Large intestine (tissue), 3 donors: ENCODE data around the gene SLC40A1. TPM values are rescaled to one million over a fixed set of nuclear protein-coding genes. Genes with fewer than 3 reads are reported as not detected.

ENCODE experiments used
- DNase-seq, 2 donors: peaks; one replicate each; pipeline versions ENCODE4 v3.0.0 to v3.0.0-alpha.2; 2013
- H3K27ac ChIP-seq: one replicate; pipeline ENCODE4 v1.5.1; 2013; ENCODE audit warnings: low read length
- H3K27me3 ChIP-seq: 2 replicates; pipeline ENCODE4 v1.6.1; 2013; ENCODE audit warnings: low read length; ENCODE audit not compliant: control insufficient read depth, insufficient read depth
- H3K36me3 ChIP-seq: 2 replicates; pipeline ENCODE4 v1.6.1; 2013; ENCODE audit warnings: low read length; ENCODE audit not compliant: control insufficient read depth, insufficient read depth
- H3K4me1 ChIP-seq: one replicate; pipeline ENCODE4 v1.6.1; 2013; ENCODE audit warnings: low read length; ENCODE audit not compliant: control insufficient read depth, insufficient read depth
- H3K4me3 ChIP-seq: one replicate; pipeline ENCODE4 v1.5.1; 2013; ENCODE audit warnings: low read length
- H3K9me3 ChIP-seq: one replicate; pipeline ENCODE4 v1.6.1; 2013; ENCODE audit warnings: mild to moderate bottlenecking, low read depth, low read length, moderate library complexity; ENCODE audit not compliant: control insufficient read depth
- WGBS: methylation state at CpG from one replicate; pipeline ENCODE4 v1.1.5; 2013; ENCODE audit warnings: low lambda C conversion rate; ENCODE audit not compliant: insufficient coverage; 5-methylcytosine and 5-hydroxymethylcytosine counted together
- polyA plus RNA-seq: library from polyadenylated mRNA; unstranded; fragments of 120-200 nt; gene quantifications from one replicate; pipeline ENCODE4 v1.2.1, GENCODE V29; 2013

SLC40A1 gene
- polyA plus RNA-seq, 1 donor: 304 TPM

DNA sequence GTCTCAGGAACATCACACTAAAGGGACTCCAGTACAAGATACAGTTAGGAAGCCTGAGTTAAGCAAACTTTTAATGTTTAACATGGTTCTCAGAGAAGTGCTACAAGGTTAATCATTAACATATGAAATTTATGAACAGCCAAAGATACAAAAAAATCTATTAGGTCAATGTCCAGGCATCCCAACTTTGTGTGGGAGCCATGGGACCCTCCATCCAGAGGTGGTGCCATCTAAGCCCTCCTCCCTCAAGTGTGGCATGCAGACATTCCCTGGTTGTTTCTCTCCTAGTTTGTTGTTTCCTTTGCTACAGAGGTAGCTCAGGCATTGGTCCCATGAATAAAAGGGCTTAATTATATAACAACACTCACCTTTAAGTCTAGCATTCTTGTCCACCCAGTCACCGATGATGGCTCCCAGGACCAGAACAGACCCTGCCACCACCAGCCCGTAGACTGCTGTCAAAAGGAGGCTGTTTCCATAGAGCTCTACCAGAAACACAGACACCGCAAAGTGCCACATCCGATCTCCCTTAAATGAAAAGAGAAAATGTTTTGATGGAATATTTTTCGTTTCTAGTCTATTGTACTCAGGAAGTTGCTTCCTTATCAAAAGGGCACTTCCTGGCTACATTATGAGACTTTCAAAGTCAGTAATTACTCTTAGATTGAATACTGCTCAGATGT, 5.7 kb downstream of the SLC40A1 start:
- H3K4me3 ChIP-seq: no peak overlapping the region
- no peaks in the 10 kb centered on the region for H3K27me3 ChIP-seq
- no peaks in the 10 kb centered on the region for H3K9me3 ChIP-seq
- peaks cover 36% of the 10 kb centered on the region for H3K4me1 ChIP-seq
- H3K27ac ChIP-seq: peak overlapping the region; percentile 60
- peaks cover 42% of the 10 kb centered on the region for H3K36me3 ChIP-seq
- no CpG with 5 or more reads among the region's 5 CpGs for WGBS
- DNase-seq: peak in 1 of 2 donors; percentile 70

DNA sequence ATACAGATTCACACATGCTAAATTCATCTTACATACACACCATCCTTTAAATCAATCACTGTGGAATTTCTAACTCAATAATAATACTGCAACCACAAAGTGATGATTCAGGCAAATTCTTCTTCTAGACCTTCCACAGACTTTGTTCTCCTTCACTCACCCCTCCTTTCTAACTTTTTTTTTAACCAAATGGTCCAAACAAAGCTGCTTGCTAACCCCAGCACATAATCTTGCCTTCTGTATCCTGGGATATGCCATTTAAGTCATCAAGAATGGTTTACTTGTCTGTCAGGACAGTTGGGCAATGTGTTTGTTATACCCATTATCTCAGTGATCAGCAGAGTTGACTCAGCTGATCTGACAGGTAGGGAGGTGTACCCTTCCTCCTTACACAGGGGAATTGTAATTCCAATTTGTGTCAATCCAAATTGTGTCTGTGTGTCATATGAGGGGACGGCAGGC, 10.0 kb downstream of the SLC40A1 start:
- Histone ChIP-seq H3K27me3 (no peaks in the 10 kb centered on the region), H3K4me3 (no peak overlapping the region), H3K9me3 (no peaks in the 10 kb centered on the region), H3K27ac (peak overlapping the region; percentile 10), H3K36me3 (peaks cover 60% of the 10 kb centered on the region), H3K4me1 (peaks cover 26% of the 10 kb centered on the region)
- no CpG with 5 or more reads among the region's 1 CpG for WGBS
- no peak for DNase-seq

DNA sequence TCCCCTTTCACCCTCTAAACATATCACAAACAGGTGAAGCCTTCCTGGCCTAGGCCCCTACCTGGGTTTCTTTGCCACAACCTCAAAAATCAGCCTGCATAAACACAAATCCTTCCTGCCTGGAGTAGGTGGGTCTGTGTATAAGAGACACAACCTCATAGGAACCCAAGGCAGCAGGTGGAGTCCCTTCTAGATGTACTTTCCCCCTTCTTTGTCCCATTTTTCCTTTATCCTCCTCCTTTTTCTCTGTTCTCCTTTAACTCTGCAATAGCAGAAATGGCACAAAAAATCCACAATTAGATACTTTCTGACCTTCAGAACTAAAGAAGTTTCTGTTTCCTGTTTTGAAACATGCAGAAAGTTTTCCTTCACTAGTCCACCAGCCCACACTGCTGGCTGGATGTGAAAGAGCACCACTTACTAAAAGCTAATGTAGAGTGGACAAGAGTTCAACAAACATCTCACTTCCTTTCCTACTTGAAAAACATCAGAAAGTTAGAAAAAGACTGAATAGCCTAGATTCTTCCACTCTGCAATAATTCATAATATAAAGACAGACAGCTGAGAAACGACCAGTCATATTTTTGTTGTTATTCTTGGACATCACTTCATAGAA, 11.2 kb downstream of the SLC40A1 start:
- H3K4me1 ChIP-seq: peaks cover 17% of the 10 kb centered on the region
- WGBS: no CpG with 5 or more reads among the region's 1 CpG
- DNase-seq: no peak
- peaks cover 63% of the 10 kb centered on the region for H3K36me3 ChIP-seq
- no peak overlapping the region for H3K4me3 ChIP-seq
- no peaks in the 10 kb centered on the region for H3K9me3 ChIP-seq
- no peak overlapping the region for H3K27ac ChIP-seq
- H3K27me3 ChIP-seq: no peaks in the 10 kb centered on the region

DNA sequence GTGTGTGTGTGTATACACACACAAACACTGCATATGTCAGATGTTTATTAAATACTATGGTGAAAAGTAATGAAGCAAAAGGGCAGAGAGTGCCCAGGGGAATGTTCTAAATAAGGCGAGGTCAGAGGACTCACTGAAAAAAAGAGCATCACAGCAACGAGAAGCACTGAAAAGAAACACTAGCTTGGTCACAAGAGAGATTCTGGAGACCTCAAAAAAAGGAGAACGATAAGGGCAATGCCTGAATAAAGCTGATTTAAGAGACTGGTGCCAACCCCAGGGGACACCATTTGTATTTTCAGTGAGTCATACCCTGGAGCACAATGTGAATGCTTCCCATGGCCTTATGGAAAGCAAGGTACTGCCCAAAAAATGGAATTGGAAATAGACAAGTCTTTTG, 14.5 kb downstream of the SLC40A1 start:
- Histone ChIP-seq H3K4me3 (no peak overlapping the region), H3K9me3 (no peaks in the 10 kb centered on the region), H3K4me1 (peaks cover 9% of the 10 kb centered on the region), H3K27me3 (no peaks in the 10 kb centered on the region), H3K36me3 (peaks cover 56% of the 10 kb centered on the region), H3K27ac (no peak overlapping the region)
- 83% methylated on average over 3 of the region's 3 CpGs for WGBS
- DNase-seq: no peak

DNA sequence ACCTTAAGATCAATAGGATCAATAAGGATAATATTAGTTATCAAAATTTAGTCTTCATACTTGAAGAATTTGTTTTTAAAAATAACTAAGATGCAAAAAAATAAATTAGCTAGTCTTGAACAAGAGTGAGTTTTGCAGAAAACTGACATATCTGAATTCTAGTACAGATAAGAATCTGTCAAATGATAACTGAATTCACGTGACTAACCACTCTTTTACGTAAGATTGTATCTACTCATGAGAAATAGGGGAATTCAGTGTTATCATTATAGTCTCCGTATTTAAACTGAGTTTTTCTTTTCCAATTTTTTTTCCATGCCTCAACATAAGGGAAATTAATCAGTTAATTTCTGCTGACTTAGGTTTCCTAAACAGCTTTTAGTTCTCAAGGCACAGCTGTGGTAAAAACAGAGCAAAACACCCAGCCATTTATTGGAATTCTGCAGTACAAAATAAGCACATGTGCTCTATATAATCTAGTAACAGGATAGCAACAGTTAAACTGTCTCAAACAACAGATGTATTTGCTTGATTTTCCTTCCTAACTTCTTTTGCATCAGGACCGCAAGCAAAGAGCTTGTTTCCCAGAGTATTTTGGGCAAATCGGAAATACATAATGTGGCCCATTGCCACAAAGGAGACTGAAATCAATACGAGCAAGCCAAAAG, 19.1 kb downstream of the SLC40A1 start:
- 63% methylated on average over 4 of the region's 6 CpGs for WGBS
- Histone ChIP-seq H3K36me3 (peaks cover 40% of the 10 kb centered on the region), H3K27ac (peak overlapping the region; percentile 74), H3K9me3 (no peaks in the 10 kb centered on the region), H3K4me3 (no peak overlapping the region), H3K4me1 (peaks cover 40% of the 10 kb centered on the region), H3K27me3 (no peaks in the 10 kb centered on the region)
- DNase-seq: no peak

DNA sequence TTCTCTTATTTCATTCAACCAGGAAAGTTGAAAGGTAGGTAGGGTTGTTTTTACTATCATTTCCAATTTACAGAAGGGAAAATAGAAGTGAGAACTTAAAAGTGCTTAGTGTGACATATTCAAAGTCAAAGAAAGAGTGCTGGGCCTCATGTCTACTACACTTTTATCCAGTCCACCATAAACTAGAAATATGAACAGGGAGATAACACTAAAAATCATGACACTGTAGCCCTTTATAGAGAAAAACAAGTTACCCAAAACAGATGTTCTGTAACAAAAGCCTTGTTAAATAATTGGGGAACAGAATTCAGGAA, 20.4 kb downstream of the SLC40A1 start:
- H3K4me1 ChIP-seq: peaks cover 52% of the 10 kb centered on the region
- H3K27me3 ChIP-seq: no peaks in the 10 kb centered on the region
- H3K9me3 ChIP-seq: no peaks in the 10 kb centered on the region
- H3K36me3 ChIP-seq: peaks cover 30% of the 10 kb centered on the region
- H3K27ac ChIP-seq: peak overlapping the region; percentile 74
- DNase-seq: no peak
- no peak overlapping the region for H3K4me3 ChIP-seq

DNA sequence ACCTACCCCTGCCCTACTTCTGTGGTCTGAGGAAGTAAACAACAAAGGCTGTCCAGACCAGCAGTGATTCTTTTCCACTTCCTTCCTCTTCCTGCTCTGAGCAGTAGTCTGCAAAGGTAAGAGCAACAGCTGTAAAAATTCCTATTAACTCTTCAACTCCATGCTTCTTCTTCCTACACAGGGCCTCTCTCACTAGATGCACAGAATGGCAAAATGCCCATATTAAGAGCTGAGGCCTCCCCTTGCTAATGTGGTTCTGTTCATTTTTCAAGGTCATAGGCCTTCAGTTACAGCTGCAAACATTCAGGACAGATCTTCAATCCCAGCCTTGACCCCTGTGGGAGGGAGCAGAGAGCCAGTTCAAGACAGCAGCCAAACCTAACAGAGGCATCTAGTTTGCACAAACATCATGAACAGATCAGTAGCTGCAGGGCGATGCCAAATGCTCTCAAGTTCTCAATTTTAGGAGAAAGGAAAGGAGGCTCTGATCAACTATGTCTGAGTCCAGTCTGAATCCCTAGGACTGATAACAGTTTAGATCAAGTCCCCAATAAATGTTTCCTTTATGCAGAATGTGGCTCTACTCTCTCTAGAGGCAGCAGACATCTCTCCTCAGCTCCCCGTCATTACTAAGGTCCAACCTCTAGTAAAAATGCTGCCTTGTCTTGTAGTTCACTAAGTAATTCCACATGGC, 20.9 kb downstream of the SLC40A1 start:
- no peak overlapping the region for H3K4me3 ChIP-seq
- WGBS: no CpG with 5 or more reads among the region's 2 CpGs
- H3K4me1 ChIP-seq: peaks cover 57% of the 10 kb centered on the region
- DNase-seq: no peak
- H3K9me3 ChIP-seq: no peaks in the 10 kb centered on the region
- peaks cover 25% of the 10 kb centered on the region for H3K36me3 ChIP-seq
- no peaks in the 10 kb centered on the region for H3K27me3 ChIP-seq
- peak overlapping the region; percentile 74 for H3K27ac ChIP-seq

DNA sequence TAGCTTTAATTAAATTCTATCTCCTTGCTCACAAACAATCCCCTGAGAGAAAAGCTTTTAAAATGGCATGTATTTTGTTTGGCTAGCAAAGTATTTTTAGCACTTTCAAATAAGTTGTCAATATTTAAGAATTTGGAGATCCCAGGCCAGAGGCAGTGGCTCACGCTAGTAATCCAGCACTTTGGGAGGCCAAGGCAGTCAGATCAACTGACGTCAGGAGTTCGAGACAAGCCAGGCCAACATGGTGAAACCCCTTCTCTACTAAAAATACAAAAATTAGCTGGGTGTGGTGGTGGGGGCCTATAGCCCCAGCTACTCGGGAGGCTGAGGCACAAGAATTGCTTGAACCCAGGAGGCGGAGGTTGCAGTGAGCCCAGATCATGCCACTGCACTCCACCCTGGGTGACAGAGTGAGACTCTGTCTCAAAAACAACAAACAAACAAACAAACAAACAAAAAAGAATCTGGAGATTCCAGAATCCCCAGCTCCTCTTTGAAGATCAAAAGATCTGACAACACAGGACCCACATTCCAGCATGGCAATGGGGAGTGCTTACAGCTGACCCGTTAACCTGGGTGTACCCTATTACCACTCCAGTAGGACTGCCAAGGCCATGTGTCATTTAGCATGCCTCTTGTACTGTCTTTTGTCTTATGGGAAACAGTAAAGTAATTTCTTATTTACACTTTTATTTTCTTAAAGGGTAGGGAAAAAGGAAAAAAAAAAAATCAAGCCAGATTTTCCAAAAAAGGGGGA, 21.9 kb downstream of the SLC40A1 start:
- H3K27me3 ChIP-seq: no peaks in the 10 kb centered on the region
- no peaks in the 10 kb centered on the region for H3K9me3 ChIP-seq
- peak overlapping the region; percentile 74 for H3K27ac ChIP-seq
- peaks cover 64% of the 10 kb centered on the region for H3K4me1 ChIP-seq
- no peak for DNase-seq
- no peak overlapping the region for H3K4me3 ChIP-seq
- peaks cover 20% of the 10 kb centered on the region for H3K36me3 ChIP-seq
- no CpG with 5 or more reads among the region's 6 CpGs for WGBS

DNA sequence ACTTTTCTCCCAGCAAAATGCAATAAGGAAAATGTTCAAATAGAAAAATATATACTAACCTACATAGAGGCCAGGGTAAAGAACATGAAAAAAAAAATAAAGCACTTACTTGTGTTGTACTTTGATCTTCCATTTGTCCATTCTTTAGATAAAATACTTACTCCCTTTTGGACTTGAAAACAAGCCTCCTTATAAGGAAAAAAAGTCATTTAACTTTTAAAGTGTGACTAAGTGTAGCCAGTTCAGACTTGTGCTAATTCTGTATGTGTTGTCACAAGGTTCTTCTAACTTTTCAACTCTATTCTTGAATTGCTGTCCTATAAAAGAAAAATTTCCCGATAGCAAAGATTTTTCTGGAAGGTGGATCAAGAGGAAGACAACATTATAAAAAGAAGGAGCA, 23.2 kb downstream of the SLC40A1 start:
- H3K27me3 ChIP-seq: no peaks in the 10 kb centered on the region
- H3K9me3 ChIP-seq: no peaks in the 10 kb centered on the region
- DNase-seq: peak in 1 of 2 donors; percentile 86
- 13% methylated on average over 1 of the region's 1 CpG for WGBS
- peaks cover 75% of the 10 kb centered on the region for H3K4me1 ChIP-seq
- no peak overlapping the region for H3K4me3 ChIP-seq
- peaks cover 13% of the 10 kb centered on the region for H3K36me3 ChIP-seq
- peak overlapping the region; percentile 74 for H3K27ac ChIP-seq

DNA sequence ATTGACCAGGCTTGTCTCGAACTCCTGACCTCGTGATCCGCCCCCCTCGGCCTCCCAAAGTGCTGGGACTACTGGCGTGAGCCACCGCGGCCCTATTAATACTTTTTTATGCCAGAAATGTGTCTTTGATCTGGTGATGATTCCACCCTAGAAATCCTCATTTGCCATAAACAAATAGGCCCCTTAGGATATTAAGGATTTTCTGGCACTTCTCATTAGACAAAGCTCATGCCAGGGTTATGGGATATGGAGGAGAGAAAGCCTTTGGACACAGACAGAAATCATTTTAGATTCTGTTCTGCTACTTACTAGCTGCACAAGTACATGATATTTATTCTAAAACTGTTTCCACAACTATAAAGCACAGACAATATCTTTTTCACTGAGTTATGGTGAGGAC, 24.1 kb downstream of the SLC40A1 start:
- DNase-seq: no peak
- no peaks in the 10 kb centered on the region for H3K9me3 ChIP-seq
- WGBS: no CpG with 5 or more reads among the region's 7 CpGs
- peaks cover 79% of the 10 kb centered on the region for H3K4me1 ChIP-seq
- no peaks in the 10 kb centered on the region for H3K27me3 ChIP-seq
- H3K4me3 ChIP-seq: no peak overlapping the region
- peak overlapping the region; percentile 74 for H3K27ac ChIP-seq
- H3K36me3 ChIP-seq: peaks cover 8% of the 10 kb centered on the region
